CD4-positive, alpha-beta T cell treated with Interleukin-4 for 4 hours (primary cell): ENCODE measurements around the gene JPH3.
"Not testable (repeated sequence)": the region's sequence is repeated elsewhere in the genome, so short reads cannot be mapped to it uniquely, and the experiment has no call there.

Experiments
- DNase-seq: peaks from one replicate; pipeline ENCODE4 v3.0.0-alpha.2; 2020

Gene JPH3

DNA sequence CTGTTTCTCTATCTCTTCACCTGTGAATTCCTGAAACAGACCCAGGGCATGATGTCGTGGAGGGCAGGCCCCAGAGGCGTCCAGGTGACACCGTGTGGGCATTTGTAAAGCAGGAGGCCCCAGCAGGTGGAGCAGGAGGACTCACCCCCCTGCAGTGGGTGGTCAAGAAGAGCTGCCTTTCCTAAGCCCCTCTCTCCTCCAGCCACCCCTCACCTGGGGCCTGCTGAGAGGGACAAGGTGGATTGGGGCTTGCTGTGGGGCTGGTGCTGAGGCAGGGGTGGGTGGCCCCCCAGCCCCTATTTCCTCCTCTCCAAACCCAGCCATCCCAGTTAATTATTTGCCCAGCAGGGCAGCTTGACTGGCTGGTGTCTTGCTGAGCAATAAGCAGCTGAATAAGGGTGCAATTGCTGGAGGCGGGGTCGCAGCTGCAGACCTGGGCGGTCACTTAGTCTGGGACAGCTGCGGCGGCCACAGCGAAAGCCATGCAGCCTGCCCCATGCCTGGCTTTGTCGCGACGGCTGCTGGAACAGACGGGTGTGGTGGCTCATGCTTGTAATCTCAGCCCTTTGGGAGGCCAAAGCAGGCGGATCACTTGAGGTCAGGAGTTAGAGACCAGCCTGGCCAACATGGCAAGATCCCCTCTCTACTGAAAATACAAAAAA lies 56.4 kb downstream of the JPH3 start:
- no peak for DNase-seq

- DNase-seq = peak; percentile 9
These were observed 59.3 kb downstream of the JPH3 start for GRCh38 chr16:87661561-87661960.

DNA sequence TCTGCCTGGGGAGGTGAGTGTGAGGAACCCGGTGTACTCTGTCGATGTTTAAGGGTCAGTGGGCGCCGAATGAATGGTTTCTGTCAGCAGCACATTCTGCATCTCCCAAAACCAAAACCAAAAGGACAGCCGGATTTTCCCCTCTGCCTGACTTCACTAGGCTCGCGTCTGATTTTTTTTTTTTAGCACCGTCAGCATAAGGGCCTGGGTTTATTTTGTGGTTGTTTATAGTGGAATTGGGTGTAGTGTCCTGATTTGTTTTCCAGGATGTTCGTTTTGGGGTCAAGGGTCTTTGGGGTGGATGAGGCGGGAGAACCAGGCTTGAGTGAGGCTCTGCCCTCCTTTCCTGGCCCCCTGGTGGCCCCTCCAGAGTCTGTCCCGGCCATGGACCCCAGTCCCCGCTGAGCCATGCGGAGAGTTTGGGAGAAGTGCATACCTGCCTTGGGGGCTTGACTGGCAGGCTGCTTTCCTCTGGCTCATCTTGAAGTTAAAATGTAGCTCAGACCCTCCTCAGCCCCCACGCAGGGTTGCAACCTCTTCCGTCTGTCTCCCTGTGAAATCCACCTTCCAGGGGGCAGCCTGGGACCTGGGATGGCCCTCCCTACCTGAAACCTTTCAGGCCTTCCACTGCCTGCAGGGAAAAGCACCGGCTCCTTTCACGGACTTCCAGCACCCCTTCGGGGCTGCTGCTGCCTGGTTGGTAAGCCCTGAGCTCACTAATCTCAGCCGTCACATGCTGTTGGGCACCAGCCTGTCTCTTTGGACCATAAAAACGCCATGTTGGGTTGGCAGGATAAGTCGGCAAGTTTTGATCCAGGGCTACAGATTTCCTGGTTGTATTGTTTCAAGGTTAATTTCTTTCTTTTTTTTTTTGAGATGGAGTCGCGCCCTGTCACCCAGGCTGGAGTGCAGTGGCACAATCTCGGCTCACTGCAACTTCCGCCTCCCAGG lies 60.2 kb downstream of the JPH3 start:
- no peak for DNase-seq

DNA sequence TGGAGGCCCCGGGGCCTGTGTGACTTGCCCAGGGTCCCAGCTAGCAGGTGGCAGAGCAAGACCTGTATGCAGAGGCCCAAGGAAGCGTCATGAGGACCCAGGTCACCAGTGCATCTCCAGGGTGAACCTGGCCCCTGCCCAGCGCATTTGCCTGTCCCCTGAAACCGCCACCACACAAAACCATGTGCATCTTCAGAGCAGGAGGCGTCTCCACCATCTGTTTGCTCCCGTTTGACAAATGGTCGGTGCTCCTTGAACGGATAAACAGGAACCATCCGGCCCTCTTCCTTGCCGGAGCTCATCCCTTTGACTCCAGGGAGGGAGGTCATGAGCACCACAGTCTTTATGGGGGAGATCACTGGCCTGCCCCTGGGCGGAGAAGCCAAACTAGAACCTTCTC lies 62.5 kb downstream of the JPH3 start:
- DNase-seq = no peak

- DNase-seq = no peak
These were observed 62.9 kb downstream of the JPH3 start for GRCh38 chr16:87665193-87665592.

- DNase-seq = no peak
These were observed 64.6 kb downstream of the JPH3 start for GRCh38 chr16:87666919-87667318.

DNA sequence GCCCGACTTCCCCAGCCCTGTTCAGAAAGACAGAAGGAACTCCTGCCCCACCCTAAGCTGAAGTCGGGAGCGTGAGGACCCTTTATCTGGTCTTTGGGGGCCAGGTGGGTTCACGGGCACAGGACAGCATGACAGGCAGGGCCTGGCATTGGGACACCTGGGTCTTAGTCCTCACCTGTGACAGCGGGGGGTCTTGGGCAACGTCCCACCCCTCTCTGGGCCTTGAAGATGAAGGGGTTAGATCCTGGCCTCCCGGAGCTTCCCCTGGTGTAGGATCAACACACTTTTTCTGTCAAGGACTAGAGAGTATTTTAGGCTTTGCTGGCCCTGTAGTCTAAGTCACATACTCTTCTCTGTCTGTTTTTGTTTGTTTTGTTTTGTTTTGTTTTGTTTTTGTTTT lies 65.1 kb downstream of the JPH3 start:
- no peak for DNase-seq

DNA sequence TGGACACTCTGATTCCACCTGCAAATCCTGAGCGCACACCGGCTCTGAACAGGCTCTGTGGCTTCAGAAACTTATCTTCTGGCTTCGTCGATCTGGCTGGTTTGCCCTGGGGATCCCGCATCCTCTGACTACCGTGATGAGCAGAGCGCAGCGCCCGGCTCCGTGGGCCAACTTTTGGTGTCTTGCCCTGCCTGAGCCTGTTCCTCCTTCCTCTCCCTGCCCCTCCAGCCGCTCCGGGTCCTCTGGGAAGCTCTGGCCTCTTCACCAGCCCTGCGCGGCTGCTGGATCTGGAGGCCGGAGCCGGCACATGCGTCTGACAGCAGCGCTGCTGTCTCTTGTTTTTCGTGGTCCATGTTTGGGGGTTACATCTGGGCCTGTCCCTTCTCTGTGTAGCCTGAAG lies 65.6 kb downstream of the JPH3 start:
- no peak for DNase-seq

DNA sequence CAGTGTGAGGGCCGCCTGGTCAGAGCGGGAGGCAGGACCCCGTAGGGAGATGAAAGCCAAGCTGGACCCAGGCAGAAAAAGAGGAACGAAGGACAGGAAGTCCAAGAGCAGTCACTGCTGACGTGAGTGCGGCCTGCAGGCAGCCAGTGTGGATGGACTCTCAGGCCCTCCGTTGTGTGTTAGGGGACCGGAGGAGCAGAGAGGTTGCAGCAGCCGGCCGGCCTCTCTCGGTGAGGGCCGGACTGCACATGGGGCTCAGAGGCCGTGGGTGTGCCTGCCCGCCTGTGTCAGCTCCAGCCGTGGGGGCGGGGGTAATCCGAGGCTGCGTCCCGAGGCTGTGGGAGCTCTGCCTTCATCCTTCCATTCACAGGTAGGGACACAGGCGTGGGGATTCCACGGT lies 67.4 kb downstream of the JPH3 start:
- no peak for DNase-seq

DNA sequence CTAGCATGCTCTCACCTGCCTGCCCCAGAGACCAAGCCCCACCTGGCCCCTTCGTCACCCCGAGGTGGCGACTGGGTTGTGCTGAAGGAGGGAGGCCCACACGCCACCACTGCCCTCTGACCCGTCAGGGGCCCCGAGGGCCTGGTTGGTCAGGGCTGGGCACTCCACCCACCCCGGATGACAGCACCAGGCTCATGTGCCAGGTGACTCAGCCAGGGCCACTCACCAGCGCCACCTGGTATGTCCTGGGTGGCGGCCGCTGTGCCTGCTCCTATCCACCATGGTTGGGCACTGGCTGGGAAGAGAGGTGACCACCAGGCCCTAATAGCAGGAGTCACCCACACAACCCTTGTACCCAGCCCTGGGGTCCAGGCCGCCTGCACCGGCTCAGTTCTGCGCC lies 68.9 kb downstream of the JPH3 start:
- DNase-seq = no peak

- DNase-seq = no peak
These were observed 69.5 kb downstream of the JPH3 start for GRCh38 chr16:87671715-87672270.

- no peak for DNase-seq
These were observed 72.1 kb downstream of the JPH3 start for GRCh38 chr16:87674419-87674818.

- no peak for DNase-seq
These were observed 72.9 kb downstream of the JPH3 start for GRCh38 chr16:87675111-87675719.

DNA sequence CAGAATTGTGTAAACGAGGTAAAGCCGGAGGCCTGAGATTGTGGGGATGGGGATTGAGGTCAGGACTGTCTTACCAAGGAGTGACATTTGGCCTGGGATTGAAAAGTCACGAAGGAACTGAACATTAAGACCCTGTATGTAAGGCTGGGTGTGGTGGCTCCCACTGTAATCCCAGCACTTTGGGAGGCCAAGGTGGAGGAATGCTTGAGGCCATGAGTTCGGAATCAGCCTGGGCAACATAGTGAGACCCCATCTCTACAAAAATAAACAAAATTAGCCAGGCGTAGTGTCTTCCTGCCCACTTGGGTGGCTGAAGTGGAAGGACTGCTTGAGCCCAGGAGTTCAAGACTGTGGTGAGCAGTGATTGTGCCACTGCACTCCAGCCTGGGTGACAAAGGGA lies 75.5 kb downstream of the JPH3 start:
- no peak for DNase-seq

DNA sequence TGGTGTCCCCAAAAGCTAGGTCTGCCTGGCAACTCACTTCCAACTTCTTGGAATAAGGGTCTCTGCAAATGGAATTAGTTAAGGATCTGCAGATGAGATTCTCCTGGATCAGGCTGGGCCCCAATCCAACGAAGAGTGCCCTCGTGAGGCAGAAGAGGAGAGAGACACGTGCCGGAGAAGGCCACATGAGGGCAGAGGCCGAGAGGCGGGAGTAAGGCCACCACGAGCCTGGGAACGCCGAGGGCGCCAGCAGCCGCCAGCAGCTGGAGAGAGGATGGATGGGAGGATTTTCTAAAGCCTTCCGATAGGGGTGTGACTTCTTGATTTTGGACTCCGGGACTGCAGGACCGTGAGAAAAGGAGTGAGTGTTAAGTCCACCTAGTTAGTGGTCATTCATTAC lies 76.3 kb downstream of the JPH3 start:
- DNase-seq = no peak

DNA sequence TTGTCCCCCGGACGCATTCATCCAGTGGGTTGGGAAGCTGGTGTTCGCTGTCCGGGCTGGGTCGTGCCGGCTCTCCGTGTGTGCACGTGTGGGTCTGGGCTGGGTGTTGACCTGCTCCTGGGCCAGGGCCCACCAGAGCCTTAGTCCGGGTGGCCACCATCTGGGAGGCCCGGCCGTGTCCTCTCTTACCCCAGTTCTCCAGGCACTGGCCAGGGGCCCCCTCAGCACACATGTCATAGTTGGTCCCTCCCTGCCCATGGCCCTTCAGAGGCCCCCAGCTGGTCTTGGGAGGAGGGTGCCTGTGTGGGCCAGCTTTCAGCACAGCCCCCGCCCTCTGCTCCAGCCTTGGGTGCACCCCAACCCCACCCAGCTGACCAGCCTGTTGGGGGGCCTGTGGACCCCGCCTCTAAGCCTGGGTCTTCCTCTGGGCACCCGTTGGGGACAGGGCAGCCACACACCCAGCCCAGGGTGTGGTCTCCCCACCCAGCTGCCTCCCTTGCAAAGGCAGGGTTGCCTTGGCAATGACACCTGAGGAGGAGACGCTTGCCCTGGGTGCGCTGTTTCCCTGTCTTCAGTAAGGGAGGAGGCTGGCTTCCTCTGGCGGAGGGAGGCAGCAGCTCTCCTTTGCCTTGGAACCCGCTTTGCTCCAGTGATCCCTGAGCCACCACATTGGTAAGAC lies 77.4 kb downstream of the JPH3 start:
- no peak for DNase-seq

DNA sequence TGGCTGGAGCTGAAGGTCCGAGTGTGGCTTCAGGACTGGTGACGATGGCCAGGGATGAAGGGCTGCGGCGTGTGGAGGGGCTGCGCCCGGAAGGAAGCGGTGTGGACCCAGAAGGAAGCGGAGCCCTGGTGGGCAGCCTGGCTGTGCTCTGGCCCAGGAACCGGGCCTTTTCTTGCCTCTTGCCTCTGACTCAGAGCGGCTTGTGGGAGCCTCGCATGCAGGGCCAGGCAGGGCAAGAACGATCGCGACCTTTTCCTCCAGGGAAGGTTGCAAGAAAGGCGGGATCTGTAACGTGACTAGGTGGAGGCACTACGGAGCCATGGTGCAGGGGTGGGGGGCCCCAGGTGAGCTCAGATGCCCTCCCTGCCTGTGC lies 78.0 kb downstream of the JPH3 start:
- no peak for DNase-seq

- not testable (repeated sequence) for DNase-seq
These were observed 78.8 kb downstream of the JPH3 start for GRCh38 chr16:87681051-87681602.

DNA sequence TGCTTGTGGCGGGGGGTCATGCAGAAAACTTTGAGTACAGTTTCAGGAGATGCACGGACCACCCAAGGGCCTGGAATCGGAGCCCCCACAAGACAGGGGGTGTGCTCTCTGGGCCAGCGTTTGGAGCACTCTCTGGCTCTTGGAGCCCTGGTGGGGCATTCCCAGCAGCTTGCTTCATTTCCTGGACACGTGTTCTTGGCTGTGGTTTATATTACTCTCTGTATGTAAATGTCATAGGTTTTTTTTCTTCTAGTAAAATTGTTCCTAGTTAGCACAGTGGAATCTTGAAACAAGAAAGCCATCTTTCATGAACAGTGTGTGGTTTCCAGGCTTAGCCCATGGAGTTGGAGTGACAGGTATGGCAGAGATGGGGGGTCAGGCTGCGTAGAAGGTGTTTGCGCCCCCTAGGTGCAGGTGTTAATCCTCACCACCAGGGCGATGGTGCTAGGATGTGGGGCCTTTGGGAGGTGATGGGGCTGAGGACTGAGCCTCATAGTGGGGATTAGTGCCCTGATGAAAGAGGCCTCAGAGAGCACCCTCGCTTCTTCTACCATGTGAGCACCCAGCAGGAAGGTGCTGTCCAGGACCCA lies 79.8 kb downstream of the JPH3 start:
- no peak for DNase-seq

DNA sequence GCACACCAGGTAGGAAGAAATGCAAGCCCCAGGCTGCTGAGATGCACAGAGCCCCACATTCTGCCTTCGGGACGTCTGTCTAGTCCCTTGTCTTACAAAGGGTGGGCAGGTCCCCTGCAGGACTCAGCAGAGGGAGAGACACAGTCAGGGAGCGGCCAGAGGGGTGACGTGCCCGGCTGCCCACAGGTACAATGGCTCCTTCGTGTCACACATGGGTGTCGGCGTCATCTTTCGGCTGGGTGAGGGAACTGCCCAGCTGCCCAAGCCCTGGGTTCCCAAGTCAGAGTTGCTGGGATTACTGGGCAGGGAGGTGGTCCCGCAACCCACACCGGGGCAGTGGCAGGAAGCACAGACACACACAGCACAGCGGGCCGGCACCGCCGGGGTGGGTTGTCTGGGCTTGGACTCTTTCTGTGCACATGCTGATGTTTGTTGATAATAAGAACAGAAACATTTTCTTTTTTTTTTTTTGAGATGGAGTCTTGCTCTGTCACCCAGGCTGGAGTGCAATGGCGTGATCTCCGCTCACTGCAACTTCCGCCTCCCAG lies 80.6 kb downstream of the JPH3 start:
- DNase-seq = no peak

DNA sequence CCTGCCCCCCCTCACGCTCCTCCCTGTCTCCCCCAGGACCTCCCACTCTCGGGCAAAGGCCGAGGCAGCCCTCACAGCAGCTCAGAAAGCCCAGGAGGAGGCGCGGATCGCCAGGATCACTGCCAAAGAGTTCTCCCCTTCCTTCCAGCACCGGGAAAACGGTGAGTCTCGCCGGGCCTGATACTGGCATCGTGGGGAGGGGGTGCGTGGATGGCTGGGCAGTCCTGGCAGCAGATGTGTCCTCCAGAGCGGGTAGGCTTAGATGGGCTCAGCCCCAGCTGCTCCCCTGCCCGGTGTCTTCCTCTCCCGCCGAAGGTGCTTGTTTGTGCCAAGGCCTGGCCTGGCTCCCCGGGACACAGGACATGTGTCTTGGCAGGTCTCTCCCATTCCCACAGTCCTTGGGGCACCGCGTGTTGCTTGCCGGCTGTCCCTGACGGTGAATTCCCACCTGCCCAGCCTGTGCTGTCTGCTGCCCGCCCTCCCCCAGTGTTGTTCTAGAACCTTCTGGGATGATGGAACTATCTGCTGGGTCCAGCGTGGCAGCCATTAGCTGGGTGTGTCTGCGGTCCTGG lies 81.9 kb downstream of the JPH3 start:
- DNase-seq = no peak
